Measurements from ENCODE around the gene EIF4G2. TPM values are rescaled to one million over a fixed set of nuclear protein-coding genes. Genes with fewer than 3 reads are reported as not detected.

The EIF4G2 gene
- total and polyA plus RNA-seq, 10 of the 15 experiments (the other 5 are each of a cell fraction or from before 2014, with no cell fraction given) = 210 to 1,104 (median 713) TPM

DNA sequence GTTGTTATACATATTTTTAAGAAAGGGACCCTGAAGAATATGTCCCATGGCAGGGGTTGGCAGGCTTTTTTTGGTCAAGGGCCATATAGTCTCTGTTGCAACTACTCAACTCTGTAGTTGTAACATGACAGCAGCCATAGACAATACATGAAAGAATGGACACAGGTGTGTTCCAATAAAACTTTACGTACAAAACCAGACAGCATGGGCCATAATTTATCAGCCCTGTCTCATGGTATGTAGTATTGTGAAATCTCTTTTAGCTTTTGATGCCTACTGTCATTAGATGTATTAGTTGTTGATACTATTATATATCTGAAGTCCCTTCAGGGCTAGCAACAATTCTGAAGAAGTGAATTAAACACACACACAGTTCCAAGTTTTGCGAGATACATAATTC lies 46.6 kb upstream of the EIF4G2 start:
- WGBS (ENCODE audit: insufficient coverage, insufficient replicate concordance, low lambda C conversion rate, missing lambda C conversion rate) = 100% methylated on average over 2 of the region's 2 CpGs
- ChIA-PET SMC1A (ENCODE audit: uncharacterized antibody, unreplicated experiment) (interaction anchor here (0.8 to 1.1 kb wide), 3 partner anchors 52 to 100 kb away, joined by 3 read pairs; no protein-coding TSS in a partner anchor), CTCF (interaction anchor here (0.6 to 2.4 kb wide), 3 partner anchors 46 to 63 kb away, joined by 5 to 11 read pairs (median 7); partner anchors contain the start of gene EIF4G2), POLR2A (interaction anchor here (2.9 kb wide), 1 partner anchor 47 kb away, joined by 25 read pairs; the partner anchor contains the start of gene EIF4G2), RAD21 (ENCODE audit: unreplicated experiment) (interaction anchor here (1.2 kb wide), 1 partner anchor 47 kb away, joined by 4 read pairs; the partner anchor contains the start of gene EIF4G2)
- ATAC-seq = no peak
- Histone ChIP-seq H3K4me2 (ENCODE audit: control insufficient read depth, insufficient read depth) (peak overlapping the region; percentile 11; the same call in 1 of the 2 replicates), H3K27me3 (replicated peaks in 1 of 2; ENCODE audit: control insufficient read depth in 2 of 2, insufficient read depth in 2 of 2, low read length in 1 of 2) (no peaks in the 10 kb centered on the region), H4K20me1 (ENCODE audit: control insufficient read depth, insufficient read depth) (no peaks in the 10 kb centered on the region), H3K4me1 (ENCODE audit: control insufficient read depth, insufficient read depth, low read length) (no peaks in the 10 kb centered on the region), H3K36me3 (ENCODE audit: control insufficient read depth in 2 of 2, insufficient read depth in 2 of 2, low read length in 1 of 2) (peaks cover 0 to 22% of the 10 kb centered on the region in 2 experiments; a peak in 3 of 4 replicates), H3K27ac (ENCODE audit: control insufficient read depth, insufficient read depth) (no peak overlapping the region), H3K79me2 (ENCODE audit: control insufficient read depth, insufficient read depth, low read length) (peaks cover 51% of the 10 kb centered on the region), H3K9me3 (replicated peaks; ENCODE audit: control insufficient read depth, insufficient read depth, low read length) (no peaks in the 10 kb centered on the region), H3K9ac (ENCODE audit: control insufficient read depth, insufficient read depth, low read length) (no peak overlapping the region), H3K4me3 (no peak overlapping the region), H2AFZ (ENCODE audit: control insufficient read depth, low read depth, low read length) (no peak overlapping the region)
- no peak for DNase-seq (ENCODE audit: low read depth, low spot score)
- TF ChIP-seq, protein P1, sequence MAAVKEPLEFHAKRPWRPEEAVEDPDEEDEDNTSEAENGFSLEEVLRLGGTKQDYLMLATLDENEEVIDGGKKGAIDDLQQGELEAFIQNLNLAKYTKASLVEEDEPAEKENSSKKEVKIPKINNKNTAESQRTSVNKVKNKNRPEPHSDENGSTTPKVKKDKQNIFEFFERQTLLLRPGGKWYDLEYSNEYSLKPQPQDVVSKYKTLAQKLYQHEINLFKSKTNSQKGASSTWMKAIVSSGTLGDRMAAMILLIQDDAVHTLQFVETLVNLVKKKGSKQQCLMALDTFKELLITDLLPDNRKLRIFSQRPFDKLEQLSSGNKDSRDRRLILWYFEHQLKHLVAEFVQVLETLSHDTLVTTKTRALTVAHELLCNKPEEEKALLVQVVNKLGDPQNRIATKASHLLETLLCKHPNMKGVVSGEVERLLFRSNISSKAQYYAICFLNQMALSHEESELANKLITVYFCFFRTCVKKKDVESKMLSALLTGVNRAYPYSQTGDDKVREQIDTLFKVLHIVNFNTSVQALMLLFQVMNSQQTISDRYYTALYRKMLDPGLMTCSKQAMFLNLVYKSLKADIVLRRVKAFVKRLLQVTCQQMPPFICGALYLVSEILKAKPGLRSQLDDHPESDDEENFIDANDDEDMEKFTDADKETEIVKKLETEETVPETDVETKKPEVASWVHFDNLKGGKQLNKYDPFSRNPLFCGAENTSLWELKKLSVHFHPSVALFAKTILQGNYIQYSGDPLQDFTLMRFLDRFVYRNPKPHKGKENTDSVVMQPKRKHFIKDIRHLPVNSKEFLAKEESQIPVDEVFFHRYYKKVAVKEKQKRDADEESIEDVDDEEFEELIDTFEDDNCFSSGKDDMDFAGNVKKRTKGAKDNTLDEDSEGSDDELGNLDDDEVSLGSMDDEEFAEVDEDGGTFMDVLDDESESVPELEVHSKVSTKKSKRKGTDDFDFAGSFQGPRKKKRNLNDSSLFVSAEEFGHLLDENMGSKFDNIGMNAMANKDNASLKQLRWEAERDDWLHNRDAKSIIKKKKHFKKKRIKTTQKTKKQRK (IDR thresholded peaks at IDR 0.05; ENCODE audit: low read depth, low read length) = no peak
- TF ChIP-seq, protein P2, sequence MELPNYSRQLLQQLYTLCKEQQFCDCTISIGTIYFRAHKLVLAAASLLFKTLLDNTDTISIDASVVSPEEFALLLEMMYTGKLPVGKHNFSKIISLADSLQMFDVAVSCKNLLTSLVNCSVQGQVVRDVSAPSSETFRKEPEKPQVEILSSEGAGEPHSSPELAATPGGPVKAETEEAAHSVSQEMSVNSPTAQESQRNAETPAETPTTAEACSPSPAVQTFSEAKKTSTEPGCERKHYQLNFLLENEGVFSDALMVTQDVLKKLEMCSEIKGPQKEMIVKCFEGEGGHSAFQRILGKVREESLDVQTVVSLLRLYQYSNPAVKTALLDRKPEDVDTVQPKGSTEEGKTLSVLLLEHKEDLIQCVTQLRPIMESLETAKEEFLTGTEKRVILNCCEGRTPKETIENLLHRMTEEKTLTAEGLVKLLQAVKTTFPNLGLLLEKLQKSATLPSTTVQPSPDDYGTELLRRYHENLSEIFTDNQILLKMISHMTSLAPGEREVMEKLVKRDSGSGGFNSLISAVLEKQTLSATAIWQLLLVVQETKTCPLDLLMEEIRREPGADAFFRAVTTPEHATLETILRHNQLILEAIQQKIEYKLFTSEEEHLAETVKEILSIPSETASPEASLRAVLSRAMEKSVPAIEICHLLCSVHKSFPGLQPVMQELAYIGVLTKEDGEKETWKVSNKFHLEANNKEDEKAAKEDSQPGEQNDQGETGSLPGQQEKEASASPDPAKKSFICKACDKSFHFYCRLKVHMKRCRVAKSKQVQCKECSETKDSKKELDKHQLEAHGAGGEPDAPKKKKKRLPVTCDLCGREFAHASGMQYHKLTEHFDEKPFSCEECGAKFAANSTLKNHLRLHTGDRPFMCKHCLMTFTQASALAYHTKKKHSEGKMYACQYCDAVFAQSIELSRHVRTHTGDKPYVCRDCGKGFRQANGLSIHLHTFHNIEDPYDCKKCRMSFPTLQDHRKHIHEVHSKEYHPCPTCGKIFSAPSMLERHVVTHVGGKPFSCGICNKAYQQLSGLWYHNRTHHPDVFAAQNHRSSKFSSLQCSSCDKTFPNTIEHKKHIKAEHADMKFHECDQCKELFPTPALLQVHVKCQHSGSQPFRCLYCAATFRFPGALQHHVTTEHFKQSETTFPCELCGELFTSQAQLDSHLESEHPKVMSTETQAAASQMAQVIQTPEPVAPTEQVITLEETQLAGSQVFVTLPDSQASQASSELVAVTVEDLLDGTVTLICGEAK (IDR thresholded peaks at IDR 0.05; ENCODE audit: borderline replicate concordance) = peak; percentile 83
- intact Hi-C loops (cut with micrococcal nuclease; ENCODE audit: unreplicated experiment) (loop anchor here (5.0 to 10.0 kb wide), 3 partner anchors 33 to 990 kb away; partner anchors contain the start of genes CTR9 and USP47), in situ Hi-C loops (cut with MboI) (no loop called here)
- FAIRE-seq = no peak
- BruUV-seq (replicated peaks) = no TSS peak

All from GM12878 (cell line).